Osteocyte (in vitro differentiated cells): ENCODE data around the gene ZBTB49. TPM values are rescaled to one million over a fixed set of nuclear protein-coding genes. Genes with fewer than 3 reads are reported as not detected.

Experiments
- DNase-seq: peaks from one replicate; pipeline ENCODE4 v3.0.0; 2021; ENCODE audit warnings: mixed read lengths; ENCODE audit not compliant: unreplicated experiment; ENCODE audit errors: extremely low spot score
- H3K27ac Mint-ChIP-seq: one replicate; pipeline ENCODE4 v1.8.0; 2021; ENCODE audit warnings: mild to moderate bottlenecking, mixed read lengths; ENCODE audit not compliant: unreplicated experiment
- H3K27me3 Mint-ChIP-seq: one replicate; pipeline ENCODE4 v1.8.0; 2021; ENCODE audit warnings: mixed read lengths; ENCODE audit not compliant: unreplicated experiment
- H3K36me3 Mint-ChIP-seq: one replicate; pipeline ENCODE4 v1.8.0; 2021; ENCODE audit warnings: mixed read lengths; ENCODE audit not compliant: unreplicated experiment
- H3K4me1 Mint-ChIP-seq: one replicate; pipeline ENCODE4 v1.8.0; 2021; ENCODE audit warnings: mixed read lengths; ENCODE audit not compliant: unreplicated experiment
- H3K4me3 Mint-ChIP-seq: one replicate; pipeline ENCODE4 v1.8.0; 2021; ENCODE audit warnings: mild to moderate bottlenecking, moderate library complexity, mixed read lengths; ENCODE audit not compliant: unreplicated experiment
- H3K9me3 Mint-ChIP-seq: one replicate; pipeline ENCODE4 v1.8.0; 2021; ENCODE audit warnings: mixed read lengths; ENCODE audit not compliant: unreplicated experiment
- CTCF ChIP-seq: fragments of 200-600 bp; sonication (generic); IDR thresholded peaks from 2 replicates; pipeline ENCODE4 v1.5.0; 2021; ENCODE audit warnings: antibody characterized with exemption, mild to moderate bottlenecking, moderate library complexity
- total RNA-seq: library from RNA; stranded (reverse); gene quantifications from 2 replicates; pipeline ENCODE4 v1.2.1, GENCODE V29; 2021

The ZBTB49 gene
- total RNA-seq, 1 donor from 2014 or later, result 6.4 TPM

DNA sequence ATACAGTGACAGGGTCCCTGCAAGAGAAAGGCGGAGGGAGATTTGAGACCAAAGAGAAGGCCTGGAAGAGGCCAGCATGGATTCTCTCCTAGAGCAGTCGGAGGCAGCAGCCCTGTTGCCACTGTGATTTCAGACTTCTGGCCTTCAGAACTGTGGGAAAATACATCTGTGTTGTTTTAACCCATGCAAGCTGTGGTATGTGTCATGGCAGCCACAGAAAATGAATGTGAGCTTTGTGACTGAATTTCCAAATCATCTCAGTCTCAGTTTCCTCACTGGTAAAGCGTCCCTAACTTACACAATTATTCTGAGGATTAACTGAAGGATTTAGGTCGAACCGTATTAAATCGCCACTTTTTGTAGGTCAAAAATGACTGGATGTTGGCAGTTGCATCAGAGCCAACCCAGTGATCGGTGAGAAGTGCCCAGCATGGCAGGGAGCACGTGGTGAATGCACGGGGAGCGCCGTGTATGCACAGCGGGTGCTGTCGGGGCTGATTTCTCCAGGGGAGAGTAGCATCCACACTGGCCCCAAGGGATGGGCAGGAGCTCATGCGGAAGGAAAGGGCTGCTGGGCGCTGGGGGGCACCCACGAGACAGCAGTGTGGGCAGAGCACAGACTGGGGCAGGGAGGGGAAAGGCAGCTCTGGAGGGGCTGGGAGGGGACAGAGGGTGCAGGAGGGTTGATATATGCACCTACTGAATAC is 73.1 kb downstream of the ZBTB49 start:
- Mint-ChIP-seq H3K4me3 (no peak overlapping the region), H3K27me3 (peaks cover 18% of the 10 kb centered on the region), H3K27ac (no peak overlapping the region), H3K4me1 (no peaks in the 10 kb centered on the region), H3K9me3 (peaks cover 3% of the 10 kb centered on the region), H3K36me3 (no peaks in the 10 kb centered on the region)
- no peak for DNase-seq
- no peak for TF ChIP-seq CTCF

GRCh38 chr4:4364061-4364460 is 74.0 kb downstream of the ZBTB49 start:
- TF ChIP-seq CTCF, result no peak
- Mint-ChIP-seq H3K9me3 (peaks cover 3% of the 10 kb centered on the region), H3K36me3 (no peaks in the 10 kb centered on the region), H3K27ac (no peak overlapping the region), H3K4me3 (no peak overlapping the region), H3K4me1 (no peaks in the 10 kb centered on the region), H3K27me3 (peaks cover 11% of the 10 kb centered on the region)
- DNase-seq, result no peak

GRCh38 chr4:4364486-4365208 is 74.6 kb downstream of the ZBTB49 start:
- Mint-ChIP-seq H3K27ac (no peak overlapping the region), H3K4me3 (no peak overlapping the region), H3K4me1 (no peaks in the 10 kb centered on the region), H3K36me3 (no peaks in the 10 kb centered on the region), H3K27me3 (peaks cover 10% of the 10 kb centered on the region), H3K9me3 (peaks cover 3% of the 10 kb centered on the region)
- TF ChIP-seq CTCF, result no peak
- no peak for DNase-seq

- Mint-ChIP-seq H3K4me3 (no peak overlapping the region), H3K36me3 (no peaks in the 10 kb centered on the region), H3K27ac (no peak overlapping the region), H3K4me1 (no peaks in the 10 kb centered on the region), H3K27me3 (peaks cover 8% of the 10 kb centered on the region), H3K9me3 (peaks cover 3% of the 10 kb centered on the region)
- DNase-seq, result no peak
- TF ChIP-seq CTCF, result no peak
Measured at GRCh38 chr4:4368809-4369580, 78.9 kb downstream of the ZBTB49 start.

Other genes with a start within 250 kb of the ZBTB49 start
- gene OTOP1, start 63.3 kb upstream of the ZBTB49 start, total RNA-seq, result not detected in 2 replicates
- gene TMEM128, start 42.0 kb upstream of the ZBTB49 start, total RNA-seq, result 25.7 and 26.8 TPM in 2 replicates
- 7.4 and 8.2 TPM in 2 replicates for gene LYAR, start 97 bp upstream of the ZBTB49 start, total RNA-seq
- gene NSG1, start 96.9 kb downstream of the ZBTB49 start, total RNA-seq, result not detected in 2 replicates